Raji (cell line): Measurements from ENCODE around the gene ABR.

ENCODE experiments used
- POLR2A ChIP-seq: IDR thresholded peaks from 2 replicates; pipeline ENCODE4 v1.6.1; 2011; ENCODE audit warnings: low read depth, low read length, control low read depth; ENCODE audit not compliant: insufficient read depth

The ABR gene

GRCh38 chr17:1123921-1124715, 55.7 kb downstream of the ABR start:
- TF ChIP-seq POLR2A: no peak

- TF ChIP-seq POLR2A: no peak
These were observed 56.4 kb downstream of the ABR start for GRCh38 chr17:1123393-1123831.

GRCh38 chr17:1122533-1123392, 57.0 kb downstream of the ABR start:
- TF ChIP-seq POLR2A: no peak

GRCh38 chr17:1120596-1121441, 59.0 kb downstream of the ABR start:
- no peak for TF ChIP-seq POLR2A

- no peak for TF ChIP-seq POLR2A
These were observed 59.9 kb downstream of the ABR start for GRCh38 chr17:1119924-1120323.

GRCh38 chr17:1116602-1117001, 63.2 kb downstream of the ABR start:
- no peak for TF ChIP-seq POLR2A

- TF ChIP-seq POLR2A: no peak
These were observed 66.9 kb downstream of the ABR start for GRCh38 chr17:1112875-1113274.

- no peak for TF ChIP-seq POLR2A
These were observed 68.0 kb downstream of the ABR start for GRCh38 chr17:1111599-1112443.

- TF ChIP-seq POLR2A: no peak
These were observed 68.8 kb downstream of the ABR start for GRCh38 chr17:1110862-1111598.

GRCh38 chr17:1110541-1110861, 69.3 kb downstream of the ABR start:
- TF ChIP-seq POLR2A: no peak

- no peak for TF ChIP-seq POLR2A
These were observed 69.9 kb downstream of the ABR start for GRCh38 chr17:1109606-1110540.

GRCh38 chr17:1108765-1109605, 70.8 kb downstream of the ABR start:
- no peak for TF ChIP-seq POLR2A
